ENCODE data around the gene APOL6.

Gene APOL6, protein sequence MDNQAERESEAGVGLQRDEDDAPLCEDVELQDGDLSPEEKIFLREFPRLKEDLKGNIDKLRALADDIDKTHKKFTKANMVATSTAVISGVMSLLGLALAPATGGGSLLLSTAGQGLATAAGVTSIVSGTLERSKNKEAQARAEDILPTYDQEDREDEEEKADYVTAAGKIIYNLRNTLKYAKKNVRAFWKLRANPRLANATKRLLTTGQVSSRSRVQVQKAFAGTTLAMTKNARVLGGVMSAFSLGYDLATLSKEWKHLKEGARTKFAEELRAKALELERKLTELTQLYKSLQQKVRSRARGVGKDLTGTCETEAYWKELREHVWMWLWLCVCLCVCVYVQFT

DNA sequence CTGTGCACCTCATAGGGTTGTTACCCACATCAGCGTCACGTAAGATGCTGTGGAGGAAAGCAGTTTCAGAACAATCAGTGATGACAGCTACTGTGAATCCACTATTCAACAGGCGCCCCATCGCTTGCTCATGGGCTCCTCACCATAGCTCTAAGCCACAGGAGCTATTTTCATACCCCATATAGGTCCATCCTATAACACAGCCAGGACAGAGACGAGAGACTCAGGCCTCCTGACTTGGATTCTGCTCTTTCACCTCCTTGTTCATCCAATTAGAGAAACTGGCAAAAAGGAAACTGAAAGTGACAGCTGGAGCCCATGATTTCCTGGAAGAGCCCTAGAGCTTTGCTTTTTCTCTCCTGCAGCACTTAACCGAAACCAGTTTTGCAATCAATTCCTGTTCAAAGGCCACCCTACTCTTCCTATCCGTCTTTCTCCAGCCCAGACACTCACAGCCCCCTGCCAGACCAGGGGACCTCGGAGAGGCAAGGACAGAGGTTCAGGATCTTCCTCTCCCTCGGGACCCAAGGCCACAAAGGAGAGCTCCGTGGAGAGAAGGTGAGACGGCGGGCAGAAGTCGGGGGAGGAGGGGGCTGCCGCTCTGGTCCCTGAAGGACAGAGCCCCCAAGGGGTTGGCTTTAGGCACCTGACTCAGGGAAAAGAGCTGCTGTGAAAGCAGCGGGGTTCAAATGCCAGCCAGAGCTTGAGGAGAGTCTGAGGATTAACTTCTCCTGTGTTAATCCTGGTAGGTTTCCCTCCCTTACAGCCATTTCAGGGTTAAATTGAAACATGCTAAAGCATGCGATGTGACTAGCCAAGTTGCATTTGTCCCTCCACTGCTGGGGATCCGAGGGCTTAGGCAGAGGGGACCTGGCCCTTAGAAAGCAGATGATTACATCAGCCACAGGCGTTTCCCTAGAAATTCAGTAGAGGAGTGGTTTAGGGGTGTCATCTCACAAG lies at the start of gene APOL6:
Gene APOL6 (plus strand): TSS at position 381 of the 960 bp plus-strand sequence. CDS start 7,980 bp downstream, outside the sequence.
- H3K27ac Mint-ChIP-seq = peak within 1 kb of the TSS; percentile 98
- H3K36me3 Mint-ChIP-seq (ENCODE audit: low read depth) = peaks cover 30% of the 10 kb centered on the region
- no peaks in the 10 kb centered on the region for H3K9me3 Mint-ChIP-seq
- H3K4me3 Mint-ChIP-seq = peak within 1 kb of the TSS; percentile 97
- peaks cover 48% of the 10 kb centered on the region for H3K4me1 Mint-ChIP-seq
- no peaks in the 10 kb centered on the region for H3K27me3 Mint-ChIP-seq
- ATAC-seq (peak; percentile 87), DNase-seq (peak; percentile 50)

DNA sequence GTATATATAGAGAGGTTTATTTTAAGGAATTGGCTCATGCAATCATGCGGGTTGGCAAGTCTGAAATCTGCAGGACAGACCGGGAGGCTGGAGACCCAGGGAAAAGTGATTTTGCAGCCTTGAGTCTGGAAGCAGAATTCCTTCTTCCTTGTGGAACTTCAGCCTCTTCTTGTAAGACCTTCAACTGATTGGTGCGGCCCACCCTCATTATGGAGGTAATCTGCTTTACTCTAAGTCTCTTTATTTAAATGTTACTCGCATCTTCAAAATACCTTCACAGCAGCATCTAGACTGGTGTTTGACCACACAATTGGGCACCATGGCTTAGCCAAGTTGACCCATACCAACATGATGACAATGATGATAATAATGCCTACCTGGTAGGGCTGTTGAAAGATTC lies 48.9 kb upstream of the APOL6 start:
- Mint-ChIP-seq H3K4me1 (peaks cover 7% of the 10 kb centered on the region), H3K27ac (no peak overlapping the region), H3K4me3 (no peak overlapping the region), H3K27me3 (peaks cover 4% of the 10 kb centered on the region), H3K36me3 (ENCODE audit: low read depth) (no peaks in the 10 kb centered on the region), H3K9me3 (no peaks in the 10 kb centered on the region)
- ATAC-seq (no peak), DNase-seq (no peak)

DNA sequence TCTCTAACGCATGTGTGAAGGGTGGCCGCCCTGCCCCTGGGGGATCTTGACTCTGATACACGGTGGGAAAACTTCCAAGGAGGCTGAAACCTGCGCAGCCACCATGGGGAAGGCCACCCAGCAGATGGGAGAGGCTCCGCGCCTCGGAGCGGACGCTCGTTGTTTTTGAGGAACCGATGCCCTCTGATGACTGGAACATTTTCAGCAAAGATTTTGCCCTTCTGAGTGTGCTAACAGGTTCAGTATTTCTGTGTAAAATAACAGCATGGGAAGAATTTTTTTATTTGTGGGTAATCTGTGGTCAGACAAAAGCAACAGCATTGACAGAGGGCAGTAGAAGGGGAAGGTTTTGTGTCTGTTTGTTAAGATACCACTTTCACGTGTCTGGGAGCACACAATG lies 47.8 kb upstream of the APOL6 start:
- Mint-ChIP-seq H3K36me3 (ENCODE audit: low read depth) (no peaks in the 10 kb centered on the region), H3K4me1 (peaks cover 18% of the 10 kb centered on the region), H3K27me3 (peaks cover 4% of the 10 kb centered on the region), H3K4me3 (no peak overlapping the region), H3K27ac (no peak overlapping the region), H3K9me3 (no peaks in the 10 kb centered on the region)
- DNase-seq (no peak), ATAC-seq (no peak)

DNA sequence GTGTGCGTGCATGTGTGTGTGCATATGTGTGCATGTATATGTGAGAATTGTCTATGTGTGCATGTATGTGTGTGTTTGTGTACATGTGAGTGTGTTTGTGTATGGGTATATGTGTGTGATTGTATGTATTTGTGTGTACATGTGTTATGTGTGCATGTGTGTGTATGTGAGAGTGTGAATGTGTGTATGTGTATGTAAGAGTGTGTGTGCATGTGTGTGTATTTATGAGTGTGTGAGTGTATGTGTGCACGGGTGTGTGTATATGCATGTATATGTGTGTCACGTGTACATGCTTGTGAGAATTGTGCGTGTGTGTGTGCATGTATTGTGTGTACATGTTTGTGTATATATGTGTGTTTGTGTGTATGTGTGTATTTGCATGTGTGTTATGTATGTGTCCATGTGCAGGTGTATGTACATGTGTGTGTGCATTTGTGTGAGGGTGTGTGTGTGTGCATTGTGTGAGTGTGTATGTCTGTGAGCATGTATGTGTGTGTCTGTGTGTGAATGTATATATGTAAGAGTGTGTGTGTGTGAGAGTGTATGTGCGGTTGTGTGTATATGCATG lies 47.1 kb upstream of the APOL6 start:
- Mint-ChIP-seq H3K36me3 (ENCODE audit: low read depth) (no peaks in the 10 kb centered on the region), H3K9me3 (no peaks in the 10 kb centered on the region), H3K27me3 (peaks cover 6% of the 10 kb centered on the region), H3K4me3 (no peak overlapping the region), H3K4me1 (peaks cover 19% of the 10 kb centered on the region), H3K27ac (no peak overlapping the region)
- ATAC-seq (no peak), DNase-seq (no peak)

DNA sequence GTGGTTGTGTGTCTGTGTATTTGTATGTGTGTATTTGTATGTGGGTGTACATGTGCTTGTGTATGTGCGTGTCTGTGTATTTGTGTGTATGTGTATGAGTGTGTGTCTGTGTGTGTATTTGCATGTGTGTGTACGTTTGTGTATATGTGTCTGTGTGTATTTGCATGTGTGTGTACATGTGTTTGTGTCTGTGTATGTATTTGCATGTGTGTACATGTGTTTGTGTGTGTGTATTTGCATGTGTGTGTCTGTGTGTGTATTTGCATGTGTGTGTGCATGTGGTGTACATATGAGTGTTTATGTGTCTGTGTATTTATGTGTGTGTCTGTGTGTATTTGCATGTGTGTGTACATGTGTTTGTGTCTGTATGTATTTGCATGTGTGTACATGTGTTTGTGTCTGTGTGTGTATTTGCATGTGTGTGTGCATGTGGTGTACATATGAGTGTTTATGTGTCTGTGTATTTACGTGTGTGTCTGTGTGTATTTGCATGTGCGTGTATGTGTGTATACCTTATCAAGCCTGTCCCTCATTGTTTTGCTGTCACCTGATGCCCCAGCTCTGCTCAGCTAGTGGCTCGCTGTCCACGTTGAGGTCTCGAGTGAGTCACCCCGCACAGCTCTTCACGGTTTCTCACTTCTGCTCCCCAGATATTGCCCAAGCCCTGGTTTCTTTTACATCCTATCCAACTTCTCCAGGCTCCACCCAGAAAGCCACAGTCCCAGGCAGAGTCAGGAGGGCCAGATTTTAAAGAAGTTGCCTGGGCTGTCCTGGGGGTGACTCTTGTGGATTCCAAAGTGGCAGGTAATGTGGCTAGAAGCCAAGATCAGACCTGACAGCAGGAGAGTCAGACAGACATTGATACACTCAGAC lies 46.3 kb upstream of the APOL6 start:
- H3K36me3 Mint-ChIP-seq (ENCODE audit: low read depth) = no peaks in the 10 kb centered on the region

DNA sequence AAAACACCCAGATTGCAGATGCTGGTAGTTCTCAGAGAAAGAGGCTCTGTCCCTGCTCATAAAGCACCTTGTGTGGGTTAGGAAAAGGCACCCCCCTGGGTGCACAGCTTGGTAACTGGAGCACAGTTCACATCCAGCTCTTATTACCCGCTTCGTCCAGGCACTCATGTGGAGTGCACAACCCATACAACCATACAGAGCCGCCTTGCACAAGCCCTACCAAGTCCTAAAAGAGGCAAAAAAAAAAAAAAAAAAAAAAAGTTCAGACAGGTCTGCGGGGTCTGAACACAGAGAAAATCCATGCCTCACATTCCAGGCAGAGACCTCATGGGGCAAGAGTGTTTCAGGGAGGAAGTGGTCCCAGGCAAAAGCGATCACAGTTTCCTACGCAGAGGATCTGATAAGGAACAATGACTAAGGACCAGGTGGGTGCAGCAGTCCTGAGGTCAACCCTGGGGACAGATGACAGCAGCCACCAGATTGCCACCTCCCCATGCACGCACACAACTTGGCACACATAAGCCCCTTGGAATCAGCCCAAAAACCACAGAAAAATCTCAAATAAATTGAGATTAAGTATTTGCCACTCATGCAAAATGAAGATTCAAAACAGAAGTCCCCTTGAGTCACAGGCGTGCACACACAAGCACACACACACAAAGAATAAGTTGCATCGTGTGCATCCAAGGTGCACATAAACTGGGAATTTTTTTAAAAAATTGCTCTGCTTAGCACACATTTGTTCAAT lies 43.5 kb upstream of the APOL6 start:
- H3K27me3 Mint-ChIP-seq = peaks cover 25% of the 10 kb centered on the region
- no peak overlapping the region for H3K4me3 Mint-ChIP-seq
- no peaks in the 10 kb centered on the region for H3K36me3 Mint-ChIP-seq (ENCODE audit: low read depth)
- no peaks in the 10 kb centered on the region for H3K9me3 Mint-ChIP-seq
- H3K27ac Mint-ChIP-seq = no peak overlapping the region
- DNase-seq = peak; percentile 47
- peaks cover 19% of the 10 kb centered on the region for H3K4me1 Mint-ChIP-seq
- ATAC-seq = peak; percentile 91

More for the DNA sequence above, 46.3 kb upstream of the APOL6 start:
- H3K4me1 Mint-ChIP-seq = peaks cover 19% of the 10 kb centered on the region
- DNase-seq (peak; percentile 15), ATAC-seq (peak; percentile 27)
- H3K27ac Mint-ChIP-seq = no peak overlapping the region
- no peak overlapping the region for H3K4me3 Mint-ChIP-seq
- H3K9me3 Mint-ChIP-seq = no peaks in the 10 kb centered on the region
- H3K27me3 Mint-ChIP-seq = peaks cover 8% of the 10 kb centered on the region

DNA sequence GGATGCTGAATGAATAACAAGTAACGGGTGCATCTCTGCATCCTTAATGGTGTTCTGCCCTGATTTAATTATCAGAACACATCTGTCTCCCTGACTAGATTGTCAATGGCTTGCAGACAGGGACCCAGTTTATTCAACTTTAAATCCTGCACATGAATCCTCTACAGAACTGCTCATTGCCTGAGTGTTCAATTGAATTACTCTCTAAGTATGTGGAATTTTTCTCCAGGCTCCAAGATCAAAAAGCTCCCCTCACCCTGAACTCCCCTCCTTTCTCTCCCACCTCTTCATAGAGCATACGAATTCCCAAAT lies 42.9 kb upstream of the APOL6 start:
- H3K4me3 Mint-ChIP-seq = no peak overlapping the region
- H3K27me3 Mint-ChIP-seq = peaks cover 28% of the 10 kb centered on the region
- H3K36me3 Mint-ChIP-seq (ENCODE audit: low read depth) = no peaks in the 10 kb centered on the region
- H3K27ac Mint-ChIP-seq = no peak overlapping the region
- no peaks in the 10 kb centered on the region for H3K9me3 Mint-ChIP-seq
- peaks cover 19% of the 10 kb centered on the region for H3K4me1 Mint-ChIP-seq
- ATAC-seq (no peak), DNase-seq (no peak)

DNA sequence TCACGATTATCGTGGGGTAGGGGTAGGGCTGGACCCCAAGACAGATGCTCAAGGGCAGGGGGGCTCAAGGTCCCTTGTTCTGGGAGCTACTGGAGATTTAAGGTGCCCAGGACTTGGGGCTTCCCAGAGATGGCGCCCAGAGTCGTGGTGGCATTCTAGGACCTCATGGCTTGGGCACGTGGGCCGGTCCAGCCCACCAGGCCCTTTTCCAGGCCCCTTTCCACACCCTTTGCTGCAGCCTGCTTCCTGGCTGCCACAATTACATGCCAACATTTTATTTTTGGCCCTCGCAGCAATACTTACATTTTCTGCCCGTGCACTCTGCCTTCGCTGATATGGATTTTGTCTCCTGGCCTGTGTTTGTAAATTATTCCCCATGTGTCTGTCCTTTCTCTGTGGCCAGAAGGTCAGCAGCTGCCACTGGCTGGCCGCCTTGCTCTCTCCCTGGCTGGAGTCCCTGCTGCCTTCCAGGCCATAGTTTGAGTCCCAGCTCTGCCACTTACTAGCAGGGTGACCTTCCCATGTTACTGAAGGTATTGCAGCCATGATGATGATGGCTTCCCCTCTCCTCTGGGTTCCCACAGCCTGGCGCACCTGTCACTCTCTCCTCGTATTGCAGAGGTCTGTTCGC lies 42.3 kb upstream of the APOL6 start:
- no peak overlapping the region for H3K4me3 Mint-ChIP-seq
- H3K9me3 Mint-ChIP-seq = no peaks in the 10 kb centered on the region
- DNase-seq = no peak
- H3K36me3 Mint-ChIP-seq (ENCODE audit: low read depth) = no peaks in the 10 kb centered on the region
- peaks cover 33% of the 10 kb centered on the region for H3K27me3 Mint-ChIP-seq
- no peak for ATAC-seq
- peaks cover 22% of the 10 kb centered on the region for H3K4me1 Mint-ChIP-seq
- H3K27ac Mint-ChIP-seq = no peak overlapping the region

DNA sequence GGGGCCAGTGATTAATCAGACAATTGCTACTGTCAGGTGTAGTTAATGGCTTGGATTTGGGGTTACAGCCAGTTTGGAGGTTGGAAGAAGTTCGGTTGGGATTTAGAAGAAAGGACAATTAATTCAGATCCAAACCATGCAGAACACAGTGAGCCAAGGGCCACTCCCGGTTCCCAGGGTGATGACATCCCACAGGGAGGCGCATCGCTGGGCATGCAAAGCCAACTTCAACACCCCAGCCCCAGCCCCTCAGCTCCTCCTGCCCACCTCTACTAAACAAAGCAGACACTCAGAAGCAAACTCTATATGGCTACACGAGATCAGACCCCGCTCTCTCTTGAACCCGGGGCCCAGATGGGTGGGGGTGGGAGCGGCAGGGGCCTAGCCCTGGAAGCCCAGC lies 41.3 kb upstream of the APOL6 start:
- Mint-ChIP-seq H3K36me3 (ENCODE audit: low read depth) (no peaks in the 10 kb centered on the region), H3K9me3 (no peaks in the 10 kb centered on the region), H3K27ac (no peak overlapping the region), H3K4me3 (no peak overlapping the region), H3K4me1 (peaks cover 32% of the 10 kb centered on the region), H3K27me3 (peaks cover 33% of the 10 kb centered on the region)
- no peak for DNase-seq
- no peak for ATAC-seq

DNA sequence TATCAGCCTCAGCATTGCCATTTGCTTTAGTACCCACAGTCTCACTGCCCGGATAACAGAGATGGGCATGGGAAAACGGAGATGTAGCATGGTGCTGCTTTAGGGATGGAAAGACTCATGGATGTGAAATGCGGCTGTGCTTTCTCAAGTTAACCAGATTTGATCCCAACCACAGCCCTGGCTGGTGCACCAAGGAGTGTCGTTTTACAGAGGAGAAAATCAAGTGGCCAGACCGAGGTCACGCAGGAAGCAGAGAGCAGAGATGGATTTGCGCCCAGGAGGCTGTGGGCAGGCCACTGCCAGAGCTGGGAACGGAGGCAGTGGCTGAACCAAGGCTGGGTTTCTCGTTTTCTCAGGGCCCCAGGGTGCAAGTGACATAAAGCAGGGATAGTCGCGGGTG lies 40.2 kb upstream of the APOL6 start:
- Mint-ChIP-seq H3K27ac (no peak overlapping the region), H3K27me3 (peaks cover 33% of the 10 kb centered on the region), H3K9me3 (no peaks in the 10 kb centered on the region), H3K4me3 (no peak overlapping the region), H3K36me3 (ENCODE audit: low read depth) (no peaks in the 10 kb centered on the region), H3K4me1 (peaks cover 34% of the 10 kb centered on the region)
- ATAC-seq (no peak), DNase-seq (no peak)

DNA sequence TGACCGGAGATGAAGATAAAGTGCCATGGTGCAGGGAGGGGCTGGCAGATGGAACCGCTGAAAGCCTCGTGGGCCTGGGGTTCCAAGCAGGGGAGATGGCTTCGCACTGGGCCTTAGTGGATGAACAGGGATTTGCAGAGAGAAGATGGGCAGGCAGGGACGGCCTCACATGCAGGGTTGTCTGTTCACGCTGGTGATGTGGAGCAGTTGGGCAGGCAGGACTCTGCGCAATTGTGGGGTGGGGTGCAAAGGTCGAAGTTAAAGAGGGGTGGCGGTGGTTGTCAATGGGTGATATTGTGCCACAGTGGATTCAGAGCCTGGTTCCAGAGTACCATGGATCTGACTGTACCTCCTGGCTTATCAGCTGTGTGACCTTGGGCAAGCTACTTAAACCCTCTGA lies 39.0 kb upstream of the APOL6 start:
- Mint-ChIP-seq H3K36me3 (ENCODE audit: low read depth) (no peaks in the 10 kb centered on the region), H3K27me3 (peaks cover 32% of the 10 kb centered on the region), H3K9me3 (no peaks in the 10 kb centered on the region), H3K4me1 (peaks cover 31% of the 10 kb centered on the region), H3K27ac (no peak overlapping the region), H3K4me3 (no peak overlapping the region)
- ATAC-seq (no peak), DNase-seq (no peak)

DNA sequence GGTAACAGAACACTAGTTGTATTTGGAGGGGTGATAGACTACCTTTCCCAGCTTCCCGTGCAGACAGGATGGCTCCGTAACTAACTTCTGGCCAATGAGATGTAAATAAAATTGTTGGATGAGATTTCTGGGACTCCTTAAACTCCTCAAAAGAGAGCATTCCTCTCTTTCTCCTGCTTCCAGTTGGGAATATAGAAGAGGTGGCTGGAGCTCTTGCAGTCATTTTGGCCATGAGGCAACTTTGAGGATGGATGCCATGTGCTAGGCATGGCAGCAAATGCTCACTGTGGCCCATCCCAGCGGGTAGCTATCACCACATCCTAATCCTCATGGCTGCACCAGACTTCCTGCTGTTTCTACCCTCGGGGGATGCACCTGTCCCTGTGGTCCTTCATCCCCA lies 38.5 kb upstream of the APOL6 start:
- Mint-ChIP-seq H3K27ac (no peak overlapping the region), H3K9me3 (no peaks in the 10 kb centered on the region), H3K27me3 (peaks cover 31% of the 10 kb centered on the region), H3K36me3 (ENCODE audit: low read depth) (no peaks in the 10 kb centered on the region), H3K4me3 (no peak overlapping the region), H3K4me1 (peaks cover 26% of the 10 kb centered on the region)
- ATAC-seq (no peak), DNase-seq (no peak)

DNA sequence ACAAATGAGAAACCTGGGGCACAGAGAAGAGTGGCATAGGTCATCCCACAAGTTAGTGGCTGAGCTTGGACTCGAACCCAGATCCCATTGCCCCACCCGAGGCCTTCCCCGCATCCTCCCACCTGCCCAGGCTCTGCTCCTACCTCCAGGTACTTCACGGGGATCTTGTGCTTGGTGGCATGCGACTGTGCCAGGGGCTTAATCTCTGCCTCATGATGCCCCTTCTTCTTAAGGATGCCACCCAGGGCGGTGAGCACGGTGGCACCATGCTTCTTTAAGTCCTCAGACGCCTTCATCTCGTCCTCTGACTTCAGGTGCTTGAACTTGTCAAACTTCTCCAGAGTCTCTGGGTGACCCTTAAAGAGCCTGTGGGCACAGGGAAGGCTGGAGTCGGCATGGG lies 37.5 kb upstream of the APOL6 start:
- Mint-ChIP-seq H3K27ac (no peak overlapping the region), H3K27me3 (peaks cover 31% of the 10 kb centered on the region), H3K4me1 (peaks cover 23% of the 10 kb centered on the region), H3K36me3 (ENCODE audit: low read depth) (no peaks in the 10 kb centered on the region), H3K9me3 (no peaks in the 10 kb centered on the region), H3K4me3 (no peak overlapping the region)
- DNase-seq (no peak), ATAC-seq (no peak)
